HCT116 (cell line): ENCODE data around the gene ADAD2.

ENCODE experiments used
- CEBPB ChIP-seq: IDR thresholded peaks from 2 replicates; pipeline ENCODE4 v1.6.1; 2012; ENCODE audit warnings: low read depth
- EZH2 ChIP-seq: fragments of 200-600 bp; sonication (generic); IDR thresholded peaks from 2 replicates; pipeline ENCODE4 v1.6.1; 2017; ENCODE audit warnings: antibody characterized with exemption, mixed run types
- JUND ChIP-seq: IDR thresholded peaks from 2 replicates; pipeline ENCODE4 v1.6.1; 2012
- POLR2A ChIP-seq: IDR thresholded peaks from 2 replicates; pipeline ENCODE4 v1.7.0; 2011; ENCODE audit warnings: borderline replicate concordance; ENCODE audit not compliant: insufficient read depth, insufficient read length; ENCODE audit errors: extremely low read depth
- TF ChIP-seq, protein P1 (sequence below), 3 experiments: fragments of 200-600 bp in 1 of 3; sonication (generic) in 1 of 3; IDR thresholded peaks in 2 of 3; conservative IDR thresholded peaks in 1 of 3; 2 replicates each; pipeline ENCODE4 v1.5.1; 2012 to 2017; ENCODE audit warnings: low read depth in 2 of 3, low read length in 2 of 3, antibody characterized with exemption in 1 of 3, borderline replicate concordance in 1 of 3, control low read depth in 1 of 3, mild to moderate bottlenecking in 1 of 3, mixed read lengths in 1 of 3, mixed run types in 1 of 3, moderate library complexity in 1 of 3; ENCODE audit not compliant: insufficient read depth in 1 of 3
- TF ChIP-seq, protein P2 (sequence below): IDR thresholded peaks from 2 replicates; pipeline ENCODE4 v1.6.1; 2012
- TF ChIP-seq, protein P3 (sequence below): IDR thresholded peaks from 2 replicates; pipeline ENCODE4 v1.6.1; 2012
- TF ChIP-seq, protein P4 (sequence below): IDR thresholded peaks from 2 replicates; pipeline ENCODE4 v1.6.1; 2012; ENCODE audit warnings: low read depth

DNA sequence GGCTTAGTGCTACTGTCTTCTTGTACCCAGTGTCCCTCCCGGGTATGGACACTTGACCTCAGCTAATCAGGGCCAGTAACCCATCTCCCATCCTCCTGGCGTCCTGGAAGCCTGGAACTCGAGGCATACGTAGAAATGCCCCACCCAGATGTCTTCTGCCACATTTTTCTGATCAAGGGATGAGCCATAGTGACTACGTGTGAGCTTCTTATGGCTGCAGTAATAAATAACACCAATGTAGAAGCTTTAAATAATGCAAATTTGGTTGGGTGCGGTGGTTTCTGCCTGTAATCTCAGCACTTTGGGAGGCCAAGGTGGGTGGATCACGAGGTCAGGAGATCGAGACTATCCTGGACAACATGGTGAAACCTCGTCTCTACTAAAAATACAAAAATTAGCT lies 51.9 kb downstream of the ADAD2 start:
- no peak for TF ChIP-seq JUND
- TF ChIP-seq, protein P1, sequence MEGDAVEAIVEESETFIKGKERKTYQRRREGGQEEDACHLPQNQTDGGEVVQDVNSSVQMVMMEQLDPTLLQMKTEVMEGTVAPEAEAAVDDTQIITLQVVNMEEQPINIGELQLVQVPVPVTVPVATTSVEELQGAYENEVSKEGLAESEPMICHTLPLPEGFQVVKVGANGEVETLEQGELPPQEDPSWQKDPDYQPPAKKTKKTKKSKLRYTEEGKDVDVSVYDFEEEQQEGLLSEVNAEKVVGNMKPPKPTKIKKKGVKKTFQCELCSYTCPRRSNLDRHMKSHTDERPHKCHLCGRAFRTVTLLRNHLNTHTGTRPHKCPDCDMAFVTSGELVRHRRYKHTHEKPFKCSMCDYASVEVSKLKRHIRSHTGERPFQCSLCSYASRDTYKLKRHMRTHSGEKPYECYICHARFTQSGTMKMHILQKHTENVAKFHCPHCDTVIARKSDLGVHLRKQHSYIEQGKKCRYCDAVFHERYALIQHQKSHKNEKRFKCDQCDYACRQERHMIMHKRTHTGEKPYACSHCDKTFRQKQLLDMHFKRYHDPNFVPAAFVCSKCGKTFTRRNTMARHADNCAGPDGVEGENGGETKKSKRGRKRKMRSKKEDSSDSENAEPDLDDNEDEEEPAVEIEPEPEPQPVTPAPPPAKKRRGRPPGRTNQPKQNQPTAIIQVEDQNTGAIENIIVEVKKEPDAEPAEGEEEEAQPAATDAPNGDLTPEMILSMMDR (IDR thresholded peaks at IDR 0.05 in 2 of 3, conservative IDR thresholded peaks at IDR 0.05 in 1 of 3; ENCODE audit: borderline replicate concordance in 1 of 3, insufficient read depth in 1 of 3, low read depth in 2 of 3, low read length in 2 of 3), result no peak
- no peak for TF ChIP-seq CEBPB
- TF ChIP-seq, protein P2, sequence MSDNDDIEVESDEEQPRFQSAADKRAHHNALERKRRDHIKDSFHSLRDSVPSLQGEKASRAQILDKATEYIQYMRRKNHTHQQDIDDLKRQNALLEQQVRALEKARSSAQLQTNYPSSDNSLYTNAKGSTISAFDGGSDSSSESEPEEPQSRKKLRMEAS, result no peak
- TF ChIP-seq, protein P3, sequence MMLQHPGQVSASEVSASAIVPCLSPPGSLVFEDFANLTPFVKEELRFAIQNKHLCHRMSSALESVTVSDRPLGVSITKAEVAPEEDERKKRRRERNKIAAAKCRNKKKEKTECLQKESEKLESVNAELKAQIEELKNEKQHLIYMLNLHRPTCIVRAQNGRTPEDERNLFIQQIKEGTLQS, result no peak
- no peak for TF ChIP-seq EZH2
- TF ChIP-seq, protein P4, sequence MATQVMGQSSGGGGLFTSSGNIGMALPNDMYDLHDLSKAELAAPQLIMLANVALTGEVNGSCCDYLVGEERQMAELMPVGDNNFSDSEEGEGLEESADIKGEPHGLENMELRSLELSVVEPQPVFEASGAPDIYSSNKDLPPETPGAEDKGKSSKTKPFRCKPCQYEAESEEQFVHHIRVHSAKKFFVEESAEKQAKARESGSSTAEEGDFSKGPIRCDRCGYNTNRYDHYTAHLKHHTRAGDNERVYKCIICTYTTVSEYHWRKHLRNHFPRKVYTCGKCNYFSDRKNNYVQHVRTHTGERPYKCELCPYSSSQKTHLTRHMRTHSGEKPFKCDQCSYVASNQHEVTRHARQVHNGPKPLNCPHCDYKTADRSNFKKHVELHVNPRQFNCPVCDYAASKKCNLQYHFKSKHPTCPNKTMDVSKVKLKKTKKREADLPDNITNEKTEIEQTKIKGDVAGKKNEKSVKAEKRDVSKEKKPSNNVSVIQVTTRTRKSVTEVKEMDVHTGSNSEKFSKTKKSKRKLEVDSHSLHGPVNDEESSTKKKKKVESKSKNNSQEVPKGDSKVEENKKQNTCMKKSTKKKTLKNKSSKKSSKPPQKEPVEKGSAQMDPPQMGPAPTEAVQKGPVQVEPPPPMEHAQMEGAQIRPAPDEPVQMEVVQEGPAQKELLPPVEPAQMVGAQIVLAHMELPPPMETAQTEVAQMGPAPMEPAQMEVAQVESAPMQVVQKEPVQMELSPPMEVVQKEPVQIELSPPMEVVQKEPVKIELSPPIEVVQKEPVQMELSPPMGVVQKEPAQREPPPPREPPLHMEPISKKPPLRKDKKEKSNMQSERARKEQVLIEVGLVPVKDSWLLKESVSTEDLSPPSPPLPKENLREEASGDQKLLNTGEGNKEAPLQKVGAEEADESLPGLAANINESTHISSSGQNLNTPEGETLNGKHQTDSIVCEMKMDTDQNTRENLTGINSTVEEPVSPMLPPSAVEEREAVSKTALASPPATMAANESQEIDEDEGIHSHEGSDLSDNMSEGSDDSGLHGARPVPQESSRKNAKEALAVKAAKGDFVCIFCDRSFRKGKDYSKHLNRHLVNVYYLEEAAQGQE, result no peak
- no peak for TF ChIP-seq POLR2A
